ENCODE data around the gene TBC1D19.

GRCh38 chr4:26737385-26737784 lies 153.5 kb downstream of the TBC1D19 start:
- TF ChIP-seq CTCF (IDR thresholded peaks at IDR 0.05; ENCODE audit: low read depth, low read length, missing input control), result no peak
- no peak for TF ChIP-seq MAX (IDR thresholded peaks at IDR 0.05)
- no peak for TF ChIP-seq TAF1 (conservative IDR thresholded peaks at IDR 0.05)
- TF ChIP-seq ATF3 (IDR thresholded peaks at IDR 0.05), result no peak
- TF ChIP-seq HNF4A (conservative IDR thresholded peaks at IDR 0.05), result no peak
- no peak for TF ChIP-seq JUND (IDR thresholded peaks at IDR 0.05)
- no peak for TF ChIP-seq RAD21 (IDR thresholded peaks at IDR 0.05)
- no peak for TF ChIP-seq ZBTB33 (IDR thresholded peaks at IDR 0.05)
- no peak for TF ChIP-seq RXRA (IDR thresholded peaks at IDR 0.05)
- TF ChIP-seq REST (IDR thresholded peaks at IDR 0.05), result no peak
- TF ChIP-seq GABPA (IDR thresholded peaks at IDR 0.05 in 1 of 2, conservative IDR thresholded peaks at IDR 0.05 in 1 of 2), result no peak
- TF ChIP-seq FOXA1 (IDR thresholded peaks at IDR 0.05), result no peak
- TF ChIP-seq SP1 (IDR thresholded peaks at IDR 0.05), result no peak

Data from liver (tissue), 3 donors.